GM10266 (cell line): ENCODE results near the gene IL10.

Source experiments
- DNase-seq: peaks from one replicate; pipeline ENCODE4 v3.0.0; 2012; ENCODE audit errors: extremely low spot score
- TF ChIP-seq, protein P1 (sequence below): IDR thresholded peaks from 2 replicates; pipeline ENCODE4 v1.5.1; 2012; ENCODE audit warnings: mild to moderate bottlenecking, low read depth; ENCODE audit not compliant: control insufficient read depth, insufficient read depth; ENCODE audit errors: missing control alignments

Gene IL10

GRCh38 chr1:206799311-206799710, 27.0 kb upstream of the IL10 start:
- TF ChIP-seq, protein P1, sequence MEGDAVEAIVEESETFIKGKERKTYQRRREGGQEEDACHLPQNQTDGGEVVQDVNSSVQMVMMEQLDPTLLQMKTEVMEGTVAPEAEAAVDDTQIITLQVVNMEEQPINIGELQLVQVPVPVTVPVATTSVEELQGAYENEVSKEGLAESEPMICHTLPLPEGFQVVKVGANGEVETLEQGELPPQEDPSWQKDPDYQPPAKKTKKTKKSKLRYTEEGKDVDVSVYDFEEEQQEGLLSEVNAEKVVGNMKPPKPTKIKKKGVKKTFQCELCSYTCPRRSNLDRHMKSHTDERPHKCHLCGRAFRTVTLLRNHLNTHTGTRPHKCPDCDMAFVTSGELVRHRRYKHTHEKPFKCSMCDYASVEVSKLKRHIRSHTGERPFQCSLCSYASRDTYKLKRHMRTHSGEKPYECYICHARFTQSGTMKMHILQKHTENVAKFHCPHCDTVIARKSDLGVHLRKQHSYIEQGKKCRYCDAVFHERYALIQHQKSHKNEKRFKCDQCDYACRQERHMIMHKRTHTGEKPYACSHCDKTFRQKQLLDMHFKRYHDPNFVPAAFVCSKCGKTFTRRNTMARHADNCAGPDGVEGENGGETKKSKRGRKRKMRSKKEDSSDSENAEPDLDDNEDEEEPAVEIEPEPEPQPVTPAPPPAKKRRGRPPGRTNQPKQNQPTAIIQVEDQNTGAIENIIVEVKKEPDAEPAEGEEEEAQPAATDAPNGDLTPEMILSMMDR, result no peak

GRCh38 chr1:206798384-206798996, 26.2 kb upstream of the IL10 start:
- DNase-seq, result no peak
- TF ChIP-seq, protein P1, result no peak

More at GRCh38 chr1:206799311-206799710, 27.0 kb upstream of the IL10 start:
- DNase-seq, result no peak

GRCh38 chr1:206797534-206798383, 25.5 kb upstream of the IL10 start:
- TF ChIP-seq, protein P1, result peak; percentile 73
- peak; percentile 24 for DNase-seq

GRCh38 chr1:206796981-206797402, 24.7 kb upstream of the IL10 start:
- TF ChIP-seq, protein P1, result no peak
- DNase-seq, result no peak

GRCh38 chr1:206796116-206796515, 23.8 kb upstream of the IL10 start:
- TF ChIP-seq, protein P1, result no peak
- no peak for DNase-seq

GRCh38 chr1:206794294-206794908, 22.1 kb upstream of the IL10 start:
- no peak for DNase-seq
- TF ChIP-seq, protein P1, result no peak
